ENCODE measurements around the gene PLAAT5.
"Not testable (repeated sequence)": the region's sequence is repeated elsewhere in the genome, so short reads cannot be mapped to it uniquely, and the experiment has no call there.

DNA sequence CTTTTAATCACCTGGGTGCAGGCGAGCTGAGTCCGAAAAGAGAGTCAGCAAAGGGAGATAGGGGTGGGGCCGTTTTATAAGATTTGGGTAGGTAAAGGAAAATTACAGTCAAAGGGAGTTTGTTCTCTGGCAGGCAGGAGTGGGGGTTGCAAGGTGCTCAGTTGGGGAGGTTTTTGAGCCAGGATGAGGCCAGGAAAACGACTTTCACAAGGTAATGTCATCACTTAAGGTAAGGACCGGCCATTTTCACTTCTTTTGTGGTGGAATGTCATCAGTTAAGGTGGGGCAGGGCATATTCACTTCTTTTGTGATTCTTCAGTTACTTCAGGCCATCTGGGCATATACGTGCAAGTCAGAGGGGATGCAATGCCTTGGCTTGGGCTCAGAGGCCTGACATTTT is 38.4 kb upstream of the PLAAT5 start:
- TF ChIP-seq POLR2A (IDR thresholded peaks at IDR 0.05; ENCODE audit: low read depth, low read length); POLR2AphosphoS5 (IDR thresholded peaks at IDR 0.05; ENCODE audit: low read depth, low read length); PAX5 (IDR thresholded peaks at IDR 0.05; ENCODE audit: insufficient read depth, low read length, severe bottlenecking); SPI1 (IDR thresholded peaks at IDR 0.05; ENCODE audit: low read depth, low read length): not testable (repeated sequence)
